ENCODE data around the gene TRPM3.

TRPM3 gene

DNA sequence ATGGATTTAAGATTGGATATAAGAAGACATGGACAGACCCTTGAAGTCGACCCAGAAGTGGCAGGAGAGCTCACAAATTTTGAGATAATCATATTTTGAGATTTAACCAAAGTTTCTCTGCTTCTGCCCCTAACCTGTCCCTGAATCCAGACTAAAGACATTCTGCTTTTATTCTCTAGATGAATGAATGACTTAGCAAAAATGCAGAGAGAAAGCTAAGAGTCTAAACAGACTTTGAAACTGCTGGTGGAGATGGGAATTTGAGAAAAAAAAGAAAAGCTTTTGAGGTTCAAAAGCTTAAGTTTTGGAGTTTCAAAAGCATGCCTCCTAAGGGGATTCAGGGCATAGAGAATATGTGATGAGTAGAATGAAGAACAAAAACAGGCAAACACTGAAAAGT is 621.8 kb downstream of the TRPM3 start:
- H3K4me1 ChIP-seq (ENCODE audit: control insufficient read depth in 1 of 2, insufficient read depth in 2 of 2, low read length in 2 of 2): no peaks in the 10 kb centered on the region
- WGBS (ENCODE audit: extremely low coverage, insufficient coverage, insufficient read length): no CpG with 5 or more reads among the region's 1 CpG
- H4K91ac ChIP-seq (ENCODE audit: low read depth, low read length): no peak overlapping the region
- no peak overlapping the region for H3K27ac ChIP-seq (ENCODE audit: low read depth, low read length)
- DNase-seq: no peak
- no peak overlapping the region for H3K9ac ChIP-seq (ENCODE audit: low read length)
- H2BK5ac ChIP-seq (ENCODE audit: low read depth, low read length, poor library complexity): no peak overlapping the region
- H3K4me3 ChIP-seq (ENCODE audit: low read depth, low read length): no peak overlapping the region
- no peaks in the 10 kb centered on the region for H3K9me3 ChIP-seq (ENCODE audit: insufficient read depth, low read depth, low read length)
- H3K4ac ChIP-seq (ENCODE audit: low read depth, low read length): no peak overlapping the region
- no peak overlapping the region for H2AFZ ChIP-seq (ENCODE audit: insufficient read depth, low read length, poor library complexity)
- H3K18ac ChIP-seq (ENCODE audit: low read length): no peak overlapping the region
- no peak overlapping the region for H3K23ac ChIP-seq (ENCODE audit: low read length)
- no peaks in the 10 kb centered on the region for H3K36me3 ChIP-seq (ENCODE audit: control insufficient read depth in 1 of 2, insufficient read depth in 2 of 2, low read length in 2 of 2)
- H2BK120ac ChIP-seq (ENCODE audit: insufficient read depth, low read length, poor library complexity): no peak overlapping the region
- no peak overlapping the region for H3K4me2 ChIP-seq (ENCODE audit: low read length)
- H4K8ac ChIP-seq (ENCODE audit: low read depth, low read length): no peak overlapping the region
- no peaks in the 10 kb centered on the region for H3K79me2 ChIP-seq (ENCODE audit: control insufficient read depth, insufficient read depth, low read length, poor library complexity)
- H3K14ac ChIP-seq (ENCODE audit: low read length): no peak overlapping the region
- no peak overlapping the region for H2AK5ac ChIP-seq (ENCODE audit: low read length)
- H3K79me1 ChIP-seq (ENCODE audit: low read length): no peaks in the 10 kb centered on the region
- no peak overlapping the region for H2BK12ac ChIP-seq (ENCODE audit: low read length)
- H3K27me3 ChIP-seq (ENCODE audit: insufficient read depth, low read length): no peaks in the 10 kb centered on the region
- H4K12ac ChIP-seq (ENCODE audit: low read depth, low read length): no peak overlapping the region

DNA sequence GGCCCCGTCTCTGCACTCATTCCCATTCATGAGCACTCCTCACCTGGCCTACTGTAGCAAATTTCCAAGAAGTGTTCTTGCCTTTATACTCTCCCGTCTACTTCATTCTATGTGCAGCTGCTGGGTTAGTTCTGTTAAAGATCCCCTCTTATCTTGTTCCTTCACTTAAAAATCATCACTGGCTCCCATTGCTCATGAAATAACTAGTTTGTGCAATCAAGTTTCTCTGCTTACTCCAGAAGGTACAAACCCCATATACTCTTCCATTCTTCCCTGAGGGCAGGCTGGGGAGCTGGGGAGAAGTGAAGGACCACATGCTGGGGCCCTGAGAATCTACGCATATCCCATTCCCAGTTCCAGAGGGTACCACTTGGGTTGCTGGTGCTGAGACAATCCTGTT is 622.6 kb downstream of the TRPM3 start:
- H2BK12ac ChIP-seq (ENCODE audit: low read length): no peak overlapping the region
- no peak overlapping the region for H3K4ac ChIP-seq (ENCODE audit: low read depth, low read length)
- H3K27me3 ChIP-seq (ENCODE audit: insufficient read depth, low read length): no peaks in the 10 kb centered on the region
- H2AK5ac ChIP-seq (ENCODE audit: low read length): no peak overlapping the region
- H3K18ac ChIP-seq (ENCODE audit: low read length): no peak overlapping the region
- no peak overlapping the region for H4K12ac ChIP-seq (ENCODE audit: low read depth, low read length)
- WGBS (ENCODE audit: extremely low coverage, insufficient coverage, insufficient read length): no CpG with 5 or more reads among the region's 3 CpGs
- H2AFZ ChIP-seq (ENCODE audit: insufficient read depth, low read length, poor library complexity): no peak overlapping the region
- H3K4me2 ChIP-seq (ENCODE audit: low read length): no peak overlapping the region
- no peak overlapping the region for H3K4me3 ChIP-seq (ENCODE audit: low read depth, low read length)
- H3K9me3 ChIP-seq (ENCODE audit: insufficient read depth, low read depth, low read length): no peaks in the 10 kb centered on the region
- H4K91ac ChIP-seq (ENCODE audit: low read depth, low read length): no peak overlapping the region
- no peak overlapping the region for H3K14ac ChIP-seq (ENCODE audit: low read length)
- DNase-seq: no peak
- H2BK5ac ChIP-seq (ENCODE audit: low read depth, low read length, poor library complexity): no peak overlapping the region
- no peaks in the 10 kb centered on the region for H3K4me1 ChIP-seq (ENCODE audit: control insufficient read depth in 1 of 2, insufficient read depth in 2 of 2, low read length in 2 of 2)
- H2BK120ac ChIP-seq (ENCODE audit: insufficient read depth, low read length, poor library complexity): no peak overlapping the region
- H3K36me3 ChIP-seq (ENCODE audit: control insufficient read depth in 1 of 2, insufficient read depth in 2 of 2, low read length in 2 of 2): no peaks in the 10 kb centered on the region
- no peak overlapping the region for H3K23ac ChIP-seq (ENCODE audit: low read length)
- no peaks in the 10 kb centered on the region for H3K79me2 ChIP-seq (ENCODE audit: control insufficient read depth, insufficient read depth, low read length, poor library complexity)
- H4K8ac ChIP-seq (ENCODE audit: low read depth, low read length): no peak overlapping the region
- no peak overlapping the region for H3K9ac ChIP-seq (ENCODE audit: low read length)
- no peaks in the 10 kb centered on the region for H3K79me1 ChIP-seq (ENCODE audit: low read length)
- no peak overlapping the region for H3K27ac ChIP-seq (ENCODE audit: low read depth, low read length)

DNA sequence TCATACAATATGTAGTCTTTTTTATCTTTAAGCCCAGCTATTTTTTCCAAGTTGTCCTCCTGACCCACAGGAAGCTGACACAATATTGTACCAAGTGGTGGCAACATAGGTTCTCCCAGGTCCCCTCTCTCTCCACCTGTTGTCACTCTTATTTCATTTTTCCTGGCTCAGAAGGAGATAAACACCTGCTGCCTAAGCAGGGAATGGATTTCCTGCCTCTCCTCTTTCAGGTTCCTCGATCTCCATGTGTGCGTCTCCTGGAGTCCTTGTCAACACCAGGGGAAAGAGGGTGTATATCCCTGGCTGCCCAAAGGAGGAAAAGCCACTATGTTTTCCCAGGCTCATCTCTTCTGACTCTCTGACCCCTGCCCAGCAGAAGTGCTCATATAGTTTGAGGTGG is 625.2 kb downstream of the TRPM3 start:
- Histone ChIP-seq H2BK12ac (ENCODE audit: low read length) (no peak overlapping the region), H3K4ac (ENCODE audit: low read depth, low read length) (no peak overlapping the region), H2AFZ (ENCODE audit: insufficient read depth, low read length, poor library complexity) (no peak overlapping the region), H4K12ac (ENCODE audit: low read depth, low read length) (no peak overlapping the region), H3K14ac (ENCODE audit: low read length) (no peak overlapping the region), H3K36me3 (ENCODE audit: control insufficient read depth in 1 of 2, insufficient read depth in 2 of 2, low read length in 2 of 2) (no peaks in the 10 kb centered on the region), H4K91ac (ENCODE audit: low read depth, low read length) (no peak overlapping the region), H3K4me2 (ENCODE audit: low read length) (no peak overlapping the region), H4K8ac (ENCODE audit: low read depth, low read length) (no peak overlapping the region), H3K18ac (ENCODE audit: low read length) (no peak overlapping the region), H3K9me3 (ENCODE audit: insufficient read depth, low read depth, low read length) (no peaks in the 10 kb centered on the region), H3K4me3 (ENCODE audit: low read depth, low read length) (no peak overlapping the region), H2AK5ac (ENCODE audit: low read length) (no peak overlapping the region), H3K4me1 (ENCODE audit: control insufficient read depth in 1 of 2, insufficient read depth in 2 of 2, low read length in 2 of 2) (no peaks in the 10 kb centered on the region), H3K23ac (ENCODE audit: low read length) (no peak overlapping the region), H3K79me2 (ENCODE audit: control insufficient read depth, insufficient read depth, low read length, poor library complexity) (no peaks in the 10 kb centered on the region), H3K9ac (ENCODE audit: low read length) (no peak overlapping the region), H2BK5ac (ENCODE audit: low read depth, low read length, poor library complexity) (no peak overlapping the region), H3K27me3 (ENCODE audit: insufficient read depth, low read length) (no peaks in the 10 kb centered on the region), H3K27ac (ENCODE audit: low read depth, low read length) (no peak overlapping the region), H3K79me1 (ENCODE audit: low read length) (no peaks in the 10 kb centered on the region), H2BK120ac (ENCODE audit: insufficient read depth, low read length, poor library complexity) (no peak overlapping the region)
- no peak for DNase-seq
- no CpG with 5 or more reads among the region's 2 CpGs for WGBS (ENCODE audit: extremely low coverage, insufficient coverage, insufficient read length)

DNA sequence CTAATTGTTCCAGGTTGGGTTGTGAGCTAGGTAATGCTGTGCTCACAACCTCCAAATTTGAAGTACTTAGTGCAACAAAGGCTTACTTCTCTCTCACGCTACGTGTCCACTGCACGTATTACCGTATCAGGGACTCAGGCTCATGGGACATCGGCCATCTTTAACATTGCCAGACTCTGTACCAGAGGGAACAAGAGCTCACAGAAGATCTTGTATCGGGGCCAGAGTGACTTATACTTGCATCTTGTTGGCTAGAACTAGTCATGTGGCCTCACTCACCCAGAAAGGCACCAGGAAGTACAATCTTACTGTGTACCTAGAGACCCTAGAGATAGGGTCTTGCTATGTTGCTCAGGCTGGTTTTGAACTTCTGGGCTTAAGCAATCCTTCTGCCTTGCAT is 625.9 kb downstream of the TRPM3 start:
- Histone ChIP-seq H3K14ac (ENCODE audit: low read length) (no peak overlapping the region), H4K12ac (ENCODE audit: low read depth, low read length) (no peak overlapping the region), H4K91ac (ENCODE audit: low read depth, low read length) (no peak overlapping the region), H3K4me3 (ENCODE audit: low read depth, low read length) (no peak overlapping the region), H3K27ac (ENCODE audit: low read depth, low read length) (no peak overlapping the region), H3K4me2 (ENCODE audit: low read length) (no peak overlapping the region), H2AFZ (ENCODE audit: insufficient read depth, low read length, poor library complexity) (no peak overlapping the region), H3K9me3 (ENCODE audit: insufficient read depth, low read depth, low read length) (no peaks in the 10 kb centered on the region), H2BK12ac (ENCODE audit: low read length) (no peak overlapping the region), H3K79me2 (ENCODE audit: control insufficient read depth, insufficient read depth, low read length, poor library complexity) (no peaks in the 10 kb centered on the region), H3K79me1 (ENCODE audit: low read length) (no peaks in the 10 kb centered on the region), H2BK5ac (ENCODE audit: low read depth, low read length, poor library complexity) (no peak overlapping the region), H3K36me3 (ENCODE audit: control insufficient read depth in 1 of 2, insufficient read depth in 2 of 2, low read length in 2 of 2) (no peaks in the 10 kb centered on the region), H3K23ac (ENCODE audit: low read length) (no peak overlapping the region), H4K8ac (ENCODE audit: low read depth, low read length) (no peak overlapping the region), H3K4me1 (ENCODE audit: control insufficient read depth in 1 of 2, insufficient read depth in 2 of 2, low read length in 2 of 2) (no peaks in the 10 kb centered on the region), H3K18ac (ENCODE audit: low read length) (no peak overlapping the region), H3K27me3 (ENCODE audit: insufficient read depth, low read length) (no peaks in the 10 kb centered on the region), H3K4ac (ENCODE audit: low read depth, low read length) (no peak overlapping the region), H2AK5ac (ENCODE audit: low read length) (no peak overlapping the region), H2BK120ac (ENCODE audit: insufficient read depth, low read length, poor library complexity) (no peak overlapping the region), H3K9ac (ENCODE audit: low read length) (no peak overlapping the region)
- DNase-seq: no peak
- WGBS (ENCODE audit: extremely low coverage, insufficient coverage, insufficient read length): no CpG with 5 or more reads among the region's 6 CpGs
